MCF 10A (cell line): Measurements from ENCODE around the gene NDC80. TPM values are rescaled to one million over a fixed set of nuclear protein-coding genes. Genes with fewer than 3 reads are reported as not detected.

Experiments used
- BruUV-seq: library from RNA; stranded (reverse); fragments of 400-500 nt; replicated peaks from 2 replicates; lab custom pipeline; 2021; lab: Mats Ljungman, UMichigan
- CTCF ChIA-PET: fragments of 300-600 bp; sonication (Branson Sonifier 250); formaldehyde crosslinking; extraction: SDS; loops from one replicate; lab custom pipeline; 2021; ENCODE audit warnings: antibody characterized with exemption, inconsistent platforms; lab: Yijun Ruan, JAX
- POLR2A ChIA-PET: fragments of 300-600, 350-650 bp; sonication (Branson Sonifier 250); formaldehyde crosslinking; extraction: SDS; loops from one replicate; lab custom pipeline; 2020; ENCODE audit warnings: antibody characterized with exemption, inconsistent platforms; lab: Yijun Ruan, JAX
- DNase-seq: peaks from one replicate; pipeline ENCODE4 v3.0.0-alpha.2; 2018; ENCODE audit not compliant: unreplicated experiment
- H3K27ac Mint-ChIP-seq: one replicate; pipeline ENCODE4 v1.8.0; 2022; ENCODE audit warnings: mild to moderate bottlenecking, low read depth, mixed read lengths; ENCODE audit not compliant: unreplicated experiment
- H3K27me3 Mint-ChIP-seq: one replicate; pipeline ENCODE4 v1.8.0; 2022; ENCODE audit warnings: mixed read lengths; ENCODE audit not compliant: insufficient read depth, unreplicated experiment
- H3K36me3 Mint-ChIP-seq: one replicate; pipeline ENCODE4 v1.8.0; 2022; ENCODE audit warnings: mild to moderate bottlenecking, moderate library complexity, mixed read lengths; ENCODE audit not compliant: insufficient read depth, unreplicated experiment
- H3K4me1 Mint-ChIP-seq: one replicate; pipeline ENCODE4 v1.8.0; 2022; ENCODE audit warnings: mixed read lengths; ENCODE audit not compliant: insufficient read depth, unreplicated experiment
- H3K4me3 Mint-ChIP-seq: one replicate; pipeline ENCODE4 v1.8.0; 2022; ENCODE audit warnings: mild to moderate bottlenecking, moderate library complexity, mixed read lengths; ENCODE audit not compliant: unreplicated experiment
- H3K9me3 Mint-ChIP-seq: one replicate; pipeline ENCODE4 v1.8.0; 2022; ENCODE audit warnings: mixed read lengths; ENCODE audit not compliant: unreplicated experiment
- intact Hi-C: fragments of 100-400 bp; cut with micrococcal nuclease; formaldehyde crosslinking; loops from 2 replicates; pipeline ENCODE4 v1.14.1; 2022
- total RNA-seq: library from RNA; stranded (reverse); gene quantifications from 2 replicates; pipeline ENCODE4 v1.2.3, GENCODE V29; 2022
- TF ChIP-seq, protein P1 (sequence below): fragments of 200-600 bp; IDR thresholded peaks from one replicate; pipeline ENCODE4 v1.8.0; 2022; ENCODE audit warnings: antibody characterized with exemption, mild to moderate bottlenecking; ENCODE audit not compliant: unreplicated experiment

Gene NDC80
- total RNA-seq, 1 experiment from 2014 or later, result 29.6 TPM

DNA sequence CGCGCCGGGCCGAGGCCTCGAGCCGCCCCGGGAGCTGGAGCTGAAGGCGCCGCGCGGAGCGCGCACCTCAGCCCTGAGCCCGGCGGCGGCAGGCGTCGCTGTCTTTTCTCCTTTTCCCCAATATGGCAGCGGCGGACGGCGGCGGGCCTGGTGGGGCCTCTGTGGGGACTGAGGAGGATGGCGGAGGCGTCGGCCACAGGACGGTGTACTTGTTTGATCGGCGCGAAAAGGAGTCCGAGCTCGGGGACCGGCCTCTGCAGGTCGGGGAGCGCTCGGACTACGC is 84.5 kb downstream of the NDC80 start:
- peaks cover 7% of the 10 kb centered on the region for H3K36me3 Mint-ChIP-seq
- CTCF ChIA-PET, result interaction anchor here (0.6 to 1.7 kb wide), 6 partner anchors 10 to 108 kb away, joined by 3 to 6 read pairs (median 4); partner anchors contain the start of genes METTL4 and NDC80

DNA sequence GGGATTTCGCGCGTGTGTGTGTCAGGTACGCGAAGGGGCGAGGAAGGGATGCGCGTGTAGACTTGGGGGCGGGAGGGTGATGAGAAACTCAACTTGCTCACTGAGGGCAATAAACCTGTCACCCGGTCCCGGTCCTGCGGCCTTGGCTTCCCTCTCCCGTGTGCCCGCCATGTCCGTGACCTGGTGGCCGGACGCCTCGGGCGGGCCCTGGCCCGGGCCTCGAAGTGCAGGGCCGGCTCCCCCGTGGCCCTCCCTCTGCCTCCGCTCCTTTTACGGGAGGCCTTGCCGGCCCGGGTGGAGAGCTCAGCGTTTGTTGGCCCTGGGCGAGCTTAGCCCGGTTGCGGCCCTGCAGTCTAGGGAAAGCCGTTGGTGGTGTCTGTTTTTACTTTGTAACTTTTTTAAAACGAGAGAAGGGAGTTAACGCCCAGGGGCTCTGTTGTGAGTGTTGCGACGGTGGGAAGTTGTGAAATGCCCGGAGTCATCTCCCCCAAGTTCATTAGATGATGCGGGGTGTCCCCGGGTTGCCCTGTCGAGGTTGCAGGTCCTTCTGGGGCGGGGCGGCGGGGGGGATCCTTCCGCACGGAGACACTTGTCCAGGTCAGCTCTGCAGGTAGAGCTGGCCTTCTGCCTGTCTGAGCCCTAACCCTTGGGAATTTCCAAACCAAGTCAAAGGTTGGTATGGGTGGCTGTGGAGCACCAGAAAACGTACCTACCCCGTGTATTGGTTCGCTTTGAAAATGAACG is 85.1 kb downstream of the NDC80 start:
- peaks cover 7% of the 10 kb centered on the region for H3K36me3 Mint-ChIP-seq
- H3K4me1 Mint-ChIP-seq, result peaks cover 27% of the 10 kb centered on the region
- peak; percentile 47 for DNase-seq
- TSS peak; percentile 35 for BruUV-seq
- ChIA-PET CTCF (interaction anchor here (0.6 to 1.7 kb wide), 7 partner anchors 10 to 108 kb away, joined by 3 to 6 read pairs (median 3); partner anchors contain the start of genes METTL4 and NDC80), POLR2A (interaction anchor here (0.6 to 5.5 kb wide), 31 partner anchors 8 to 1845 kb away, joined by 3 to 192 read pairs (median 5); partner anchors contain the start of genes METTL4, MYL12A, MYL12B and NDC80)
- H3K27me3 Mint-ChIP-seq, result no peaks in the 10 kb centered on the region
- peak overlapping the region; percentile 91 for H3K27ac Mint-ChIP-seq
- H3K9me3 Mint-ChIP-seq, result no peaks in the 10 kb centered on the region
- intact Hi-C loops, result loop anchor here (5.0 kb wide), 1 partner anchor 49 kb away; no protein-coding TSS in a partner anchor
- TF ChIP-seq, protein P1, sequence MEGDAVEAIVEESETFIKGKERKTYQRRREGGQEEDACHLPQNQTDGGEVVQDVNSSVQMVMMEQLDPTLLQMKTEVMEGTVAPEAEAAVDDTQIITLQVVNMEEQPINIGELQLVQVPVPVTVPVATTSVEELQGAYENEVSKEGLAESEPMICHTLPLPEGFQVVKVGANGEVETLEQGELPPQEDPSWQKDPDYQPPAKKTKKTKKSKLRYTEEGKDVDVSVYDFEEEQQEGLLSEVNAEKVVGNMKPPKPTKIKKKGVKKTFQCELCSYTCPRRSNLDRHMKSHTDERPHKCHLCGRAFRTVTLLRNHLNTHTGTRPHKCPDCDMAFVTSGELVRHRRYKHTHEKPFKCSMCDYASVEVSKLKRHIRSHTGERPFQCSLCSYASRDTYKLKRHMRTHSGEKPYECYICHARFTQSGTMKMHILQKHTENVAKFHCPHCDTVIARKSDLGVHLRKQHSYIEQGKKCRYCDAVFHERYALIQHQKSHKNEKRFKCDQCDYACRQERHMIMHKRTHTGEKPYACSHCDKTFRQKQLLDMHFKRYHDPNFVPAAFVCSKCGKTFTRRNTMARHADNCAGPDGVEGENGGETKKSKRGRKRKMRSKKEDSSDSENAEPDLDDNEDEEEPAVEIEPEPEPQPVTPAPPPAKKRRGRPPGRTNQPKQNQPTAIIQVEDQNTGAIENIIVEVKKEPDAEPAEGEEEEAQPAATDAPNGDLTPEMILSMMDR, result no peak
- H3K4me3 Mint-ChIP-seq, result peak overlapping the region; percentile 86

More for the DNA sequence above, 84.5 kb downstream of the NDC80 start:
- peaks cover 24% of the 10 kb centered on the region for H3K4me1 Mint-ChIP-seq
- H3K27ac Mint-ChIP-seq, result peak overlapping the region; percentile 91
- POLR2A ChIA-PET, result interaction anchor here (0.6 to 5.5 kb wide), 29 partner anchors 9 to 1845 kb away, joined by 3 to 192 read pairs (median 5); partner anchors contain the start of genes METTL4, MYL12B and NDC80
- DNase-seq, result no peak
- no peaks in the 10 kb centered on the region for H3K27me3 Mint-ChIP-seq
- peak overlapping the region; percentile 86 for H3K4me3 Mint-ChIP-seq
- intact Hi-C loops, result loop anchor here (1.0 to 5.0 kb wide), 2 partner anchors 49 to 86 kb away; no protein-coding TSS in a partner anchor
- no TSS peak for BruUV-seq
- H3K9me3 Mint-ChIP-seq, result no peaks in the 10 kb centered on the region
- TF ChIP-seq, protein P1, result no peak

DNA sequence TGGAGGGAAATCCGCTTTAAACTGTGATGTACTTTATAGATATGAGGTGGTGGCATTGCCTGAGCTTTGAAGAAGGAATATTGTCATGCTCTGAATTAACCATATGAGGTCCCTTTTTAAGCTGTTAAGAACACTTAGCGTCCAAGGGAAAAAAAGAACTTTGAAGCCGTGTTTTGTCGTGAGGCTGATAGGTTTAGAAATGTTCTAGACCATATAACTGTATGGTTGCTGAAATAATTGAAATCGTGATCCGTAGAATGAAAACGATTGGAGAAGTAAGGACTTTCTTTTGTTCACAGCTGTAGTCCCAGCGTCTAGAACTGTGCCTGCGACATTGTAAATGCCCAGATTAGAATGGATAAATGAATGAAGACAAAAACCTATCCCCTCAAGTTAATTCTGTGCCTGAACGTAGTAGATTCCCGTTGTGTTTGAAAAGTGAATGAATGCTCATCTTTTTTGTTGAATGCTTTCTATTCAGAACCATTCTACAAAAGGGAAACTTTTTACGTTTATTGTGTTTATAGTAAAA is 85.7 kb downstream of the NDC80 start:
- TF ChIP-seq, protein P1, result no peak
- intact Hi-C loops, result loop anchor here (5.0 kb wide), 1 partner anchor 50 kb away; no protein-coding TSS in a partner anchor
- no peaks in the 10 kb centered on the region for H3K9me3 Mint-ChIP-seq
- no peaks in the 10 kb centered on the region for H3K27me3 Mint-ChIP-seq
- peak overlapping the region; percentile 86 for H3K4me3 Mint-ChIP-seq
- peaks cover 27% of the 10 kb centered on the region for H3K4me1 Mint-ChIP-seq
- CTCF ChIA-PET, result interaction anchor here (1.0 to 1.7 kb wide), 4 partner anchors 9 to 82 kb away, joined by 3 to 6 read pairs (median 4); no protein-coding TSS in a partner anchor
- no peak for DNase-seq
- BruUV-seq, result no TSS peak
- POLR2A ChIA-PET, result interaction anchor here (0.7 to 5.5 kb wide), 21 partner anchors 7 to 1846 kb away, joined by 3 to 192 read pairs (median 8); partner anchors contain the start of genes METTL4, MYL12A, MYL12B and NDC80
- peak overlapping the region; percentile 91 for H3K27ac Mint-ChIP-seq
- H3K36me3 Mint-ChIP-seq, result peaks cover 7% of the 10 kb centered on the region
